PC-9 (cell line): ENCODE measurements around the gene IMMP2L.

Source experiments
- CTCF ChIP-seq: fragments of 200-600 bp; sonication (generic); conservative IDR thresholded peaks from 2 replicates; pipeline ENCODE4 v1.6.1; 2017; ENCODE audit warnings: mixed run types, antibody characterized with exemption, mild to moderate bottlenecking, moderate library complexity
- EZH2 ChIP-seq: fragments of 200-600 bp; sonication (generic); IDR thresholded peaks from 2 replicates; pipeline ENCODE4 v1.8.0; 2017; ENCODE audit warnings: antibody characterized with exemption, low read depth

GRCh38 chr7:110891197-110891596 is 671.1 kb downstream of the IMMP2L start:
- TF ChIP-seq CTCF (no peak), EZH2 (no peak)
